NAMALWA (cell line): ENCODE results near the gene UNC13C.
"Not testable (repeated sequence)": the region's sequence is repeated elsewhere in the genome, so short reads cannot be mapped to it uniquely, and the experiment has no call there.

Source experiments
- DNase-seq: peaks from one replicate; pipeline ENCODE4 v3.0.0-alpha.2; 2015; ENCODE audit warnings: low spot score

The UNC13C gene

DNA sequence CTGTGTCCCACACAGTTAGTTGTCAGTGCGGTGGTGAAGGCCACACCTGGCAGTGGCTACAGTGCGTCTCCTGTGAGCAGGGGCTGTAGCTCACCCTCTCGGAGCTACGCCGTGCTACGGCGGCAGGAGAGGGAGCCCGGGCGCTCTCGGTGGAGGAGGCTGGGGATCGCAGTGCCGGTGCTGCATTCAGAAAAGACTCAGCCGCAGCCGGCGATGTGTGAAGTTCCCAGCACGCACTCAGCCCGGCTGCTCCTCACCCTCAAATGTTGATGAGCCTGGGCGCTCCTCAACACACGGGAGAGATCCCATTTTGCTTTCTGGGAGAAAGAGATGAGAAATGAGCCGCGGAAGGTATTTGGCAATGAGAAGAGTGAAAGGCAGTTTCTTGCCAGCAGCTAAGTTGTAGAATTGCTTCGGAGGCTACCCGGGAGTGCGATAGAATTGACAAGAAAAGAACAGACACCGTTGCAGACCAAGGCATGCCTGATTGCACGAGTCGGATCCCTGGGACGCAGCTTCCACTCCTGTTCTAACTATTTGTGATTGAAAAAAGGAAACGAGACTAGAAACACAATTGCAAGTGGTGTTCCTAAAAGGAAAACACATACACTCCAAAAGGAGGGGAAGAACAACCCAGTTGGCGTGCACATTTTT lies at the start of gene UNC13C:
TSS of gene UNC13C (plus strand) at position 189 of the 654 bp plus-strand sequence. CDS start 34,463 bp downstream, outside the sequence.
- no peak for DNase-seq

DNA sequence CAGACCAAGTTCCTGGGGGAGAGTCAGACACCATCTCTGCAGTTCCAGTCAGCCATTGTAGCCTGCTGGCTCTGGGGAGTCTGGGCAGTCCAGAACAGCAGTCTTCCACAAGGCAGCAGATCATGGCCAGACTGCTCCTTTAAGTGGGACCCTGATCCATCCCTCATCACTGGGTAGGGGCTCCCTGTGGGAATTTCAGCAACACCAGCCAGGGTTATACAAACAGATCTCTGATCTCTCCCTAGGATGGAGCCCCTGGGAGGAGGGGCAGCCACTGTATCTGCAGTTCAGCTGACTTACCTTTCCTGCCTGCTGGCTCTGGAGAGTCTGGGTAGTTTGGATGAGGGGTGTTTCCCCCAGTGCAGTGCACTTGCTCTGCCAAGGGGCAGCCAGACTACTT lies 42.1 kb upstream of the UNC13C start:
- no peak for DNase-seq

DNA sequence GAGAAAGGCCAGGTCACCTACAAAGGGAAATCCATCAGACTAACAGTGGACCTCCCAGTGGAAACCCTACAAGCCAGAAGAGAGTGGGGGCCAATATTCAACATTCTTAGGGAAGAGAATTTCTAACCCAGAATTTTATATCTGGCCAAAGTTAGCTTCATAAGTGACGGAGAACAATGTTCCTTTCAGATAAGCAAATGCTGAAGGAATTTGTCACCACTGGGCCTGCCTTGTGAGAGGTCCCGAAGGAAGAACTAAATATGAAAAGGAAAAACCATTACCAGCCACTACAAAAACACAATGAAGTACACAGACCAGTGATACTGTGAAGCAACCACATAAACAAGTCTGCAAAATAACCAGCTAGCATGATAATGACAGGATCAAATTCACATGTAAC lies 40.6 kb upstream of the UNC13C start:
- not testable (repeated sequence) for DNase-seq

DNA sequence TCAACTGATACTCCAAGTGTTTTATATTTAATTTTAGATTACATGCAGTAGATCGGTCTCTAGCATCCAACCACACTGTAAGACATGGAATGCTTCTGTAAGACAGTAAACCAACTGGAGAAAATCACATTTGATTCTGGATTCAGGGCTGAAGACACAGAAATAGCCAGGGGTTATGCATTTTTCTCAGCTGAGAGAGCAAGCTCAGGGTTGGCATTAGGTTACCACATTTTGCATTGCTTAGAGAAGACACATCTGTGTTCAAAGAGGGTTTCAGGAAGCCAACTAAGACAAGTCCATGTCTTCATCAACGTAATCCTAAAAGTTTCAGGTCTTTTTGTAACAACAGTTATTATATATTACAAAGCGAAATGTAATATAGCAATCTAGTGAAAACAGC lies 27.7 kb upstream of the UNC13C start:
- DNase-seq: no peak

DNA sequence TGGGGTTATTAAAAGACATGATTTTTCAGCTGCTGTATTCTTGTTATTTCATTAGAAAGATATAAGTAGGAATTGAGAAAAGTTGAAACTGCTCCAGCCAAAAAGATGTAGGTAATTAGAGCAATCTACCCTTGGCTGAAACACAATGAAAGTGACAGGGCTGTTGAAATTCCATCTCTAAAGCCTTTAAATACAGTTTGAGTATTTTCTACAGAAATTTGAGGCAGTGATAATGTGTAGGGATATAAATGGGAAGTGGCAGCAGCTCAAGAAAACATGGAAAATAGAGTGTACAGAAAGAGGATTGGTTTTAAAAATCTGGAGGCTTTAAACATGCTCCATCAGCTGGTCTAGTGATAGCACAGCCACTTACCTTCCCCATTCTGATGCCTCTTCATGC lies 22.8 kb upstream of the UNC13C start:
- DNase-seq: no peak

DNA sequence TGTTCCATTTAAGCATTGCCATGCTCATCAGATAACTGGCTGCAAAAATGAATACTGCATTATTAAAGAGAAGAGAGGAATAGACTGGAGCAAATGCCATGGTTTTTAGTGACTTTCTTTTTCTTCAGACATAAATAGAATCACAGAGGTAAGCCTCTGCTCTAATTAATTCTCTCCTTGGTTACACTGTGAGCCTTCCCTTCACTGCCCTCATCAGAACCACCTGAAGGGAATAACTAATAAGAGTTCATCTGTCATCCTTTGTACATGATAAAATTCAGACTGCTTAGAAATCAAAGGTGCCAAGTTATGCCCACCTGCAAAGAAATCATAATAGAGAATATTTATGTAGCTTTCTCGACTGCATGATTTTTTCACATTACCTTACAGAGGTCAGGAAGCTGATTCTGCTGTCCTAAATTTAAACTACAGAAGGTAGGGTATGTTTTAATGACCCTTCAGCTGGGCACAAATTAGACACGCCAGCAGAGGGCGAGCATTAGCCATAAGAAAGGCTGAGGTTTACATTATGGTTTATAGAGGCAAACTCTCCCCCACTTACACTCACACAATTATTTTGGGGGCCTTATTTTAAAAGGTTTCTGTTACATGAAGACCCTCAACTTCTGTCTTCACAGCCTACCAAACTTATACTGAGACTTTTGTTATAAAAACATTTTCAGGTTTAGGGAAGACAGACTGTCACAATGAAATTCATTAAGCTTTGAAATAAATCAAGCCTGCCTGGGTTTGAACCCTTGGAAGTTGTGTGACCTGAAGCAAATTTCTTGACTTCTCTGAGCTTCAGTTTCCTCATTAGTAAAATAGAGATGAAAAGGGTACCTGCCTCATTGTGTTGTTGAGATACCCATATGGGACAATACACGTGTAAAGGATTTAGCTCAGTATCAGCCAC lies 15.3 kb upstream of the UNC13C start:
- DNase-seq: peak; percentile 53

DNA sequence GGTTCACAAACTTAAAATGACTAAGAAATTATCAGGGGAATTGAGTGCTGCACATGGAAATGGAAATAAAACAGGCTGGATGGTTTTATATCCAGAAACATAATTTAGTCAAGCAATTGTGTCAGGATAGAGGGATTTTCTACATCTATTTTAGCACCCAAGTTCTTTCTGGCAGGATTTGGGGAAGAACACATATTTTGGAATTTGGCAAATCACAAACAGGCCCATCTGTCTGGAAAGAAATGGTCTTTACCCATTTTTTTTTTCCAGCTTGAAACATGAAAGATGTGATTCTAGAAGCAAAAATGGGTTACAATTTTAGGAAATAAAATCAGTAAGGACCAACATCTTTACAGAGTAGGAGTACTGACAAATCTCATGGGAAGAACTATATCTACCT lies 14.4 kb upstream of the UNC13C start:
- no peak for DNase-seq

DNA sequence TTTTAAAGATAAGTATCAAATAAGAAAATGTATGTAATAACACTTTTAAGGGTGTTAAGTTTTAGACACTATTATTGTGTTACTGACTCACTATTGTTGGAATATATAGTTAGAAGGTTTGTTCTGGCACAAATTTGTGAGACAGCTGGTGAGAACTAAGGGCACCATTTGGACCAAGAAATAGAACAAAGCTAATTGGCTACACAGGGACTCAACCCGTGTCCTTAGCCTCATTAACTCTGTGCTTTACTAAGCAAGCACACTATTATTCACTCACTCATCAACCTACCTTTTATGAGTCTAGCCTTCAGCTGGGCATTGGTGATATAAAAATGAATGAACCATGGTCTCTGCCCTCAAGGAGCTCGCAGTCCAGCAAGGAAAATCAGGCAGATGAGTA lies 4.1 kb upstream of the UNC13C start:
- DNase-seq: no peak

DNA sequence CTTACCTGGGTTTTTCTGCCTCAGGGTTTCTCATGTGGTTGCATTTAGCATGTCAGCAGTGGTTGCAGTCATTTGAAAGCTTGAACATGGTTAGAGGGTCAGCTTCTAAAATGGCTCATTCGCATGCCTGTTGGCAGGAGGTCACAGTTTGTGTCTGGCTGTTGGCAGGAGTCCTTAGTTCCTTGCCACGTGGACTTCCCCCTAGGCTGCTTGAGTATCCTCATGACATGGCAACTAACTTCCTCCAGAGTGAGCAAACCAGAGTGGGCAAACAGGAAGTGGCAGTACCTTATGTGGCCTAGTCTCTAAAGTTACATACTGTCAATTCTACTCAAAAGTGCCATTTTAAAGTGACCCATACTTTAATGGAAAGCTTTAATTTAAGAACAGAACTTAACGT lies 3.4 kb upstream of the UNC13C start:
- DNase-seq: no peak

DNA sequence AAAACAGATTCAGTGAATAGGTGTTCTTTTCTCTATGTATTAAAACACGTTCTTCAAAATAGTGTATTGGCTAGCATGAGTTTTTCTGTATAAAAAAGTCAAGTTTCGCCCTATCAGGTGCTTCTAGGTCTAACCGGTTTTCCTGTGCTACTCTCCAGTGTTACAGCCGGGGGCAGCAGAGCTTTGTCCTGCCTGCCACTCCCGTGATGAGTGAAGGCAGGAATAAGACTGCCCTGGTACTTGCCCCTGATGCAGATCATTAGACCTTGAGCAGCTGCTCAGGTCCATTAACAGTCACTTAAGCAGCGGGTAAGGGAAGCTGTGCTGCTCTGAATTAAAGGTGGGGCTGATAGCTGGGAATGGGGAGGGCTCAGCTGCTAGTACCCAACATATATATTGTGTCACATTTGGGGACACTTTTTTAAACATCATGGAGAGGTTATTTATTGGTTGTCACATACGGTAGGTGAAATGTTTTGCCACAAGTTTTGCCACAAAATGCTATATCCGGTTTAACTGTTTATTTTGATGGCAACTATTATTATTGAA lies 1.3 kb upstream of the UNC13C start:
- peak; percentile 2 for DNase-seq

DNA sequence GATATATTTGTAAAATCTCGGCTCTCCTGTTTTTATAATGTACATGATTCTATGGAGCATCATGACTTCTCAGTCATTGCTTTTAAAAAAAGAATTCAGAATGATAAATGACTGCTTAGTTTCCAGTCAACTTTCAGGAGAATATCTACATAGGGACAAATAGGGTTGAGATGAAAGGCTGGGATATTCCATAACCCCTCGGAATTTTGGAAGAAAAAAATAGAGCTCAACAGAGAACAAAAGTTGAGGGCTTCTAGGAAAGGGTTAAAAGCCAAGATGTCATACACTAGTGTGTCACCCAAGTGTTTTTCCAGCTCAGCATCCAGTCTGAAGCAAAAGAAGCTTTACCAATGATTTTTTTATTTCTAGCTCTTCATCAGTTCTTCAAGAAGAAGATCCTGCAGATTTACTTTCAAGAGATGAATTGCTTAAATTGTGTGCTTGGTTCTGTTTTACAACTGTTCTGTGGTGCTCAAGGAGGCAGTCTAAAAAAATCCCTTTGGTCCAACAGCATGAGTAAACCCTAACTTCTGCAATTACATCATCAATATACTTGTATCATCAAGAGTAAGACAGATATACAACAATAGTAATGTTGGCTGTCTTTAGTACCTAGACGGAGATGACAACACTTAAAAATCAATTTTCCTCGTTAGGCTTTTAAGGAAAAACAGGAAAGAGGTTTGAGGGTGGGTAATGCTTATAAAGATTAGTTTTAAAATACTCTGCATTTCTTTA lies 979 bp downstream of the UNC13C start:
- no peak for DNase-seq

DNA sequence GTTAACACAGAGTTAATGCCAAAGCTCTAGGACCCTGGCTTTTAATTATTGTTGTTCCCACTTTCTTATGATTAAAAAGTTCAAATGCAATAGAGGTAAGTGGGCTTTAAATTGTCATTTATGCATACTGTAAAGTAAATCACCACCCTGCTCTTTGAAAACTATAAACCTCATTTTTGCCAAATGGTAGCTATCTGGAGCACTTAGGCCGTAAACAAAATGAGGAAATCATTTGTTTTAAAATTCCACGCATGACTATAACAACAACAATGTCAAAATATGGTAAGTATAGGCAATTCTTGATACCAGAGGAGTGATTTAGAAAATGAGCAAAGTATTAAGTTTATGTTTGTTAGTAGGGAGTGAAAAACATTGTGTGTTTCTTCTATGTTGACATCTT lies 1.8 kb downstream of the UNC13C start:
- no peak for DNase-seq

DNA sequence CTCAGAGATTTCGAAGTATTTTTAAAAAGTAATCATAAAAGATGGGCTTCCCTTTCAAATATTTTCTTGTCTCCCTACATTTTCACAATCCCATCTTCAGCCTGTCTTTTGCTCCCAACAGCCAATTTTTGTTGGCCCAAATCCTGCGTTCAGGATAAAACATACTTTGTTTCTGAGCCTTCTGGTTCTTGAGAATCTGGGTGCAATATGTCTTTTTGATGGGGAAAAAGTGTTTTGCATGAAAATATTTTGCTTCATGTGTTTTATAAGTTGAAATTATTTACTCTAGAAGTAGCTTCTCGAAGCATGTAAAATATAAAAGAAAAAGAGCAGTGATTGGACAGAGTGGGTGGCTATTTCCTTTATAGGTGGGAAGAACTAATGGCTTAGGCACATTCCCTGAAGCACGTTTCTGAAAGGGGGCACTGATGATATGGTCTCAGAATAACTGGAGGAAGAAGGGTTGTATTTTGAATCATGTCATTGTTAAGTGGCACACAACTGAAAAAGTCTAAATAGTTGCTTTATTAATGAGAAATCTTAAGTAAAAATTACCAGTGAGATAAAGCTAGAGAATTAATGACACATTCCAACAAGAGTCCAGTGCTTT lies 3.9 kb downstream of the UNC13C start:
- no peak for DNase-seq

DNA sequence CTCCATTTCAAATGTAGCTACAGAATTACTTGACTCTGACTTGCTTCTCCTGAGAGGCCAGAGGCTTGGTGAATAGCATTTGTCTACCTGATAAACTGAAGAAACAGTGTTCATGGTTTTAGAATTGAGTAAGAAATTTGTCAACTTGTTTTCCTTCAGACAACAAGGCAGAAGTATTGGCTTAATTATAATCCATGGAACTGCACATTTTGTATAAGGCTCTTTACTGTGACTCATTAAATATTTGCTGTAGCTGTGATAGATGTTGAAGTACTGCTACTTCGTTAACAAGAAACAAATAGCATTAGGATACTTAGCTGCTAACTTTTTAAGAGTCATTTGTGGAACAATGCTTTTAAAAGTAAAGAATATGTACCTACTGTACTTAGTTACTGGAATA lies 4.6 kb downstream of the UNC13C start:
- DNase-seq: no peak

DNA sequence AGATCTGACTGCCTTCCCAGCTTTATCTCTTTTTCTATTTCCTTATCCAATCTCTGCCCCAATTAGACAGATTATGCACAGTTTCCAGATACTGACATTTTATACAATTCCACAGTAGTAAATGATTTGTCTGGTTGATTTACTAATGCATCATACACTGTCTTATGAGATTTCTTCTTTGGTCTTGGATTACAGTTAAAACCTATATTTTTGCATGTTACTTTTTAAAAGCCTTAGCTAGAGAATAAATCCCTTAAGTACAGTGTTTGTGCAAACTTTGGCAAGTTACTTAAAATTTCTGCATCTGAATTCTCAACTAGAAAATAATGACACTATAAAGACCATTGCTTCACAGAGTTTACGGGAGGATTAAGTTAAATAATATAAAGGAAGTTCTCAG lies 6.0 kb downstream of the UNC13C start:
- DNase-seq: no peak

DNA sequence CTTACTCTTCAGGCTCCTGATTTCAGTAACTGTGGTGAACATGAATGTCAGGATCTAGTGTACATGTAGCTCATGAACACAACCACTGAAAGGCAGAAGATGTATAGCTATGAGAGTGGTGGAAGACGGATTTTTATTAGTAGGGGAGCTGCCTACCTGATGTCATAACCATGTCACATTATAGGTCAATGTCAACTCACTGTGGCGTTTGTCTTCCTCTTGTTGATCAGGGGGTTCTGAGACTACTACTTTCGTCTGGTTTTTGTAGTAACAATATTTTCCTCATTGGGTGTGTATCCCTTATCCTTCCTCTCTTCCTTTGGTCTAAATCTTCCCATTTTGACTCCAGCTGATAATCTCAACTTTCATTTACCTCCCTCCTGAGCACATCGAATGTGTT lies 7.3 kb downstream of the UNC13C start:
- DNase-seq: no peak

DNA sequence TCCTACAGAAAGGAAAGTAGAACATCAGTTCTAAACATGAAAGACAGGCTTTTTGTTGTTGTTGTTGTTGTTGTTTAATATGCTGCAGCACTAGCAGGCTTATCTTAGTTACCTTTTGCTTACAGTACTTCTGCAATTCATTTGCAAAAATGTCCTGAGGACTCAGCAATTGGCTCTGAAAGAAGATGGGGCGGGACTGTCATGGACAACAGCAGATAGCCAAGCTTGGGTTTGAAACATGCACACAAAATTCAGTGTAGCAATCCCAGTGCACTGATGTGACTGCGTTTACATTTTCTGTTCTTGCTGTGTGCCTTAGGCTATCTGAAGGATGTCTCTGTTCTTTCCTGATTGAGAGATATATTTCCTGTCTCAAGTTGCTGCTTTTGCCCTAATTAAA lies 9.2 kb downstream of the UNC13C start:
- DNase-seq: no peak

DNA sequence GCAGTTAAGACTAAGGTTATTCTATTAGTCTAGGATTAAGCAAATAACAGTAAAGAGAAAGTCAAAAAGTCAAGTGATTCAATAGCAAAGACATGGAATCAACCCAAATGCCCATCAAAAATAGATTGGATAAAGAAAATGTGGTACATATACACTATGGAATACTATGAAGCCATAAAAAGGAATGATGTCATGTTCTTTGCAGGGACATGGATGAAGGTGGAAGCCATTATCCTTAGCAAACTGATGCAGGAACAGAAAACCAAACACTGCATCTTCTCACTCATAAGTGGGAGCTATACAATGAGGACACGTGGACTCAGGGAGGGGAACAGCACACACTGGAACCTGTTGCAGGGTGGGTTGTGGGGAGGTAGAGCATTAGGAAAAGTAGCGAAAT lies 29.0 kb downstream of the UNC13C start:
- no peak for DNase-seq

DNA sequence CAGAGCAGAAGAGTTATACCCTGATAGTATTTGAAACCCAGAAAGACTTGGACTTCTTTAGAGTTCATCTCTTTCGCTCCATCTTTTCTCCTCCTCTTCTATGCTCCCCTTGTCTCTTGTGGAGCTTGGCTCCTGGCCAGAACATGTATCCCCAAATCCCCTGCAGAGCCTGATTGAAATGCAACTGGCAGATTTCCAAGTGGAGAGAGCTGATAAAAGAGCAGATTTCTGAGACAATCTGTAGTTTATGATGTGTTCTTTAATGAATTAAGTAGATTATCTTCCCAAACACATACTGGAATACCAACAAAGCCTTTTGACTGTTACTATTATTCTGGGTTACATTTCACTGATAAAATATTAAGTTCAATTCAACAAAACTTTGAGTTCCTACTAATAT lies 33.4 kb downstream of the UNC13C start:
- DNase-seq: no peak

DNA sequence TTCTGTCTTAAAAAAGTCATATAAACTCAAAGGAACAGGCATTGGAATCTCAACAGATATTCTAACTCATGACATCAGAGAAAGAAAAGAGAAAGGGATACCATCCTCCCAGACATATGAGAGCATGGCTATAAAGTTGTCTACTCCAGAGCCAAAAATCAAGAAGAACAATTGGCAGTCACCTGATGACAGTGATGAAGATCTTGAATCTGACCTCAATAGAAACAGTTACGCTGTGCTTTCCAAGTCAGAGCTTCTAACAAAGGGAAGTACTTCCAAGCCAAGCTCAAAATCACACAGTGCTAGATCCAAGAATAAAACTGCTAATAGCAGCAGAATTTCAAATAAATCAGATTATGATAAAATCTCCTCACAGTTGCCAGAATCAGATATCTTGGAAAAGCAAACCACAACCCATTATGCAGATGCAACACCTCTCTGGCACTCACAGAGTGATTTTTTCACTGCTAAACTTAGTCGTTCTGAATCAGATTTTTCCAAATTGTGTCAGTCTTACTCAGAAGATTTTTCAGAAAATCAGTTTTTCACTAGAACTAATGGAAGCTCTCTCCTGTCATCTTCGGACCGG lies 35.9 kb downstream of the UNC13C start:
- no peak for DNase-seq

DNA sequence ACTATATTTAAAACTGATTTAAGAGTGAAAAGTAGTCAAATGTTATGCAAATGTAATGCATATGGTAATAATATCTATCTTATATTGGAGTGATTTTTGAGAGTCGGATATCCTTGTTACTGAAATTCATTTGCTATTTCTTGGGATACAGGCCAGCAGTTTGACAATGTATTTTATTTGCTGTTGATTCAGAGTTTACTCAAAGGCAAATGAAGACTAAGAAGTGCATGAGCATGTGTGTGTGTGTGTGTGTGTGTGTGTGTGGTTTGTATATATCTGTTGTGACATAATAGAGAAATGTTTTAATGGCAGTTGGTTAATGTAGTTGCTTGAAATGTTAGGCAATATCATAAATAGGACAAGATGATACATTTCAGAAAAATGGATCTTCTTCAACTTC lies 39.0 kb downstream of the UNC13C start:
- DNase-seq: no peak

DNA sequence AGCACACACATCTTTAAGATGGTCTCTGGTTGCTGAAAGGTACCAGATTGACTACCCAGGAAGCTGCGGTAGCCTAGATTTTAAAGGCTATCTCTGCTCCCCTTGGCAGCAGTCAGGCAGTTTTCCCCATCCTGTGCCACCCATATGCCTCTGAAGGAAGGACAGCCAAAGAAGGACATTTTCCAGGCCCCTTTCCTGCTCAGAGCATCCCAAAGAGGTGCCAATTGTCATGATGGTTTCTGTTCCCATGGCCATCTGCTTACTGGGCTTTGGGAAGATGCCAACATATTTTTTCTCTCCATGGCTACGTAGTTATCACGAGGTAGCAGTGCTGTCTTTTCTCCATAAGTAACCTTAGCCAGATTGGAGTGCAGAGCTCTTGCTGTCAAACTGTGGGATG lies 39.7 kb downstream of the UNC13C start:
- no peak for DNase-seq
